Measurements from ENCODE around the gene FUT8.

FUT8 gene

GRCh38 chr14:65501328-65501727, 88.8 kb downstream of the FUT8 start:
- Histone ChIP-seq H3K9me3 (ENCODE audit: severe bottlenecking) (no peaks in the 10 kb centered on the region), H3K27ac (no peak overlapping the region), H3K4me3 (ENCODE audit: low read depth, low read length) (no peak overlapping the region), H3K27me3 (ENCODE audit: insufficient read depth, low read depth, severe bottlenecking) (no peaks in the 10 kb centered on the region), H3K36me3 (no peaks in the 10 kb centered on the region)
- no peak for TF ChIP-seq CTCF (IDR thresholded peaks at IDR 0.05; ENCODE audit: low read depth, low read length)
- DNase-seq = no peak

DNA sequence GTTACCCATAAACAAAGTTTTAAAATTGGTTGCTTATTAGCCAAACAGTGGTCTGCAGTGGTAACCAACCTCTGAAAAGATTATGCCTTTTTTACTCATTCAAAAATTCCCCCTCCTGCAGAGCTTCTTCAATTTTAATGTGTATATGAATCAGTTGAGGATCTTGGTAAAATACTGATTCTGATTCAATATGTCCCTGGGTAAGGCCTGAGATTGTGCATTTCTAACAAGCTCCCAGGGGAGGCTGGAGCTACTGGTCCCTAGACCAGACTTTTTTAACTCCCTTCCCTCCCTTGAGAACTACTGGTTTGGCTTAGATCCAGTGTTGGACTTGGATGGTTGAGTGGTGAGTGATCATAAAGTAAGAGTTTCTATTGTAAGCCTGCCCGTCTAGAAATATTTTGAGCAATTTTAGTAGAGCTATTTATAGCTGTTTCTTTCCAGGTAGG, 90.2 kb downstream of the FUT8 start:
- Histone ChIP-seq H3K27ac (no peak overlapping the region), H3K9me3 (ENCODE audit: severe bottlenecking) (no peaks in the 10 kb centered on the region), H3K27me3 (ENCODE audit: insufficient read depth, low read depth, severe bottlenecking) (no peaks in the 10 kb centered on the region), H3K4me3 (ENCODE audit: low read depth, low read length) (no peak overlapping the region), H3K36me3 (no peaks in the 10 kb centered on the region)
- no peak for DNase-seq
- TF ChIP-seq CTCF (IDR thresholded peaks at IDR 0.05; ENCODE audit: low read depth, low read length) = no peak

DNA sequence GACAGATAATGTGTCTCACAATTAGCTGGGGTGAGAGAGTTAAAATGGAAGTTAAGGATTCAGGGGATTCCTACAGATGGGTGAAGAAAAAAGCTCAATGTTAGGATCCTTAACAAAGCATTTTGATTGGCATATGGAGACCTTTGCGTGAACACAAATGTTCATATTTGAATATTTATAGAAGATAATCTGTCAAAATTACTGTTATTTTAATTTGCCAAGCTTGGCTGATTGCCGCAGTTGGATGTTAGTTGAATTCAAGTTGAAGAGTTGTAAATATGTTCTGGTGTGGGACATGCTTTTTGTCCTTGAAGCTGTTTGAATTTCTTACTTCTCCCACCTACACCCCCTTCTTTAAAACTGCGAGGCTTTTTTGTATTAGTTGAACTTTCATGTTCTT, 91.2 kb downstream of the FUT8 start:
- Histone ChIP-seq H3K27me3 (ENCODE audit: insufficient read depth, low read depth, severe bottlenecking) (no peaks in the 10 kb centered on the region), H3K36me3 (no peaks in the 10 kb centered on the region)
- no peak for TF ChIP-seq CTCF (IDR thresholded peaks at IDR 0.05; ENCODE audit: low read depth, low read length)

GRCh38 chr14:65506801-65507200, 94.3 kb downstream of the FUT8 start:
- TF ChIP-seq CTCF (IDR thresholded peaks at IDR 0.05; ENCODE audit: low read depth, low read length) = no peak
- no peak for DNase-seq
- H3K27ac ChIP-seq = no peak overlapping the region
- H3K36me3 ChIP-seq = no peaks in the 10 kb centered on the region
- H3K4me3 ChIP-seq (ENCODE audit: low read depth, low read length) = no peak overlapping the region
- peaks cover 3% of the 10 kb centered on the region for H3K9me3 ChIP-seq (ENCODE audit: severe bottlenecking)
- H3K27me3 ChIP-seq (ENCODE audit: insufficient read depth, low read depth, severe bottlenecking) = no peaks in the 10 kb centered on the region

More for the DNA sequence above, 91.2 kb downstream of the FUT8 start:
- DNase-seq = no peak
- Histone ChIP-seq H3K9me3 (ENCODE audit: severe bottlenecking) (peaks cover 3% of the 10 kb centered on the region), H3K4me3 (ENCODE audit: low read depth, low read length) (no peak overlapping the region), H3K27ac (no peak overlapping the region)

DNA sequence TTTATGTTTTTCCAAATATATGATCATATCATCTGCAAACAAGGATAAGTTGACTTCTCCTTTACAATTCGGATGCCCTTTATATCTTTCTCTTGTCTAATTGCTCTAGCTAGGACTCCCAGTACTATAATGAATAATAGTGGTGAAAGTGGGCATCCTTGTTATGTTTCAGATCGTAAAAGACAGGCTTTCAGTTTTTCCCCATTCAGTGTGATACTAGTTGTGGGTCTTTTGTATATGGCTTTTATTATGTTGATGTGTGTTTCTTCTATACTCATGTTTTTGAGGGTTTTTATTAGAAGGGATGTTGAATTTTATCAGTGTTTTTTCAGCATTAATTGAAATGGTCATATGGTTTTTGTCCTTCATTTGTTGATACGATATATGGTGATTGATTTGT, 97.3 kb downstream of the FUT8 start:
- no peaks in the 10 kb centered on the region for H3K27me3 ChIP-seq (ENCODE audit: insufficient read depth, low read depth, severe bottlenecking)
- TF ChIP-seq CTCF (IDR thresholded peaks at IDR 0.05; ENCODE audit: low read depth, low read length) = no peak
- H3K4me3 ChIP-seq (ENCODE audit: low read depth, low read length) = no peak overlapping the region
- no peak overlapping the region for H3K27ac ChIP-seq
- H3K9me3 ChIP-seq (ENCODE audit: severe bottlenecking) = peaks cover 3% of the 10 kb centered on the region
- no peak for DNase-seq
- H3K36me3 ChIP-seq = no peaks in the 10 kb centered on the region

GRCh38 chr14:65513671-65514070, 101.1 kb downstream of the FUT8 start:
- H3K27ac ChIP-seq = no peak overlapping the region
- TF ChIP-seq CTCF (IDR thresholded peaks at IDR 0.05; ENCODE audit: low read depth, low read length) = no peak
- peaks cover 1% of the 10 kb centered on the region for H3K9me3 ChIP-seq (ENCODE audit: severe bottlenecking)
- H3K27me3 ChIP-seq (ENCODE audit: insufficient read depth, low read depth, severe bottlenecking) = no peaks in the 10 kb centered on the region
- no peak overlapping the region for H3K4me3 ChIP-seq (ENCODE audit: low read depth, low read length)
- DNase-seq = no peak
- H3K36me3 ChIP-seq = no peaks in the 10 kb centered on the region
